DMS53 (cell line): Measurements from ENCODE around the gene KRT3.

Experiments used
- DNase-seq: peaks from one replicate; lab custom pipeline; 2025; lab: John Stamatoyannopoulos, UW

Gene KRT3

DNA sequence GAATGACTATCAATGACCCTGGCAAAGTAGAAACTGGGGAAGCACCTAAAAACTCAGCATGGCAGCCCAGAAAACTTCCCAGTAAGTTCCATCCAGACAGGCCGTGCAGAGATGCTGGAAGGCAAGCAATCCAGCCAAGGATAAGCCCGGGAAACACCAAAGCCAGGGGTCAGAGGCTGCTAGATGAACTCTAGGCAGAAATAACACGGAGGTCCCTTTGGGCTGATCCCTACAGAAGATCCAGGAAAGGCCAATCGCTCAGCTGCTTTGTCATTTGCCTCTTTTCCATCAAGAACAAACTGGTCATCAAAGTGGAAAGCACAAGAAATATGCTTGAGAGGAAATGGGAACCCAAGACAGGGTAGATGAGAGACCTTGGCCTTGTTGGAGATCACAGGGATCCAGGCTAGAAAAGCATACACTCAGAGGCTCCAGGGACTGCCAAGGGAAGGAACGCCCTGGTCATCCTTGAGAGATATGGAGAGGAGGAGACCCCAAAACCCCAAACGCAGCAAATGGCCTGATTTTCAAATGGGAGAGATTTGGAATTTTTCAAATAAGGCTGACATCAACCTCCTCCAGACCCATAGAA, 31.7 kb upstream of the KRT3 start:
- DNase-seq: no peak

DNA sequence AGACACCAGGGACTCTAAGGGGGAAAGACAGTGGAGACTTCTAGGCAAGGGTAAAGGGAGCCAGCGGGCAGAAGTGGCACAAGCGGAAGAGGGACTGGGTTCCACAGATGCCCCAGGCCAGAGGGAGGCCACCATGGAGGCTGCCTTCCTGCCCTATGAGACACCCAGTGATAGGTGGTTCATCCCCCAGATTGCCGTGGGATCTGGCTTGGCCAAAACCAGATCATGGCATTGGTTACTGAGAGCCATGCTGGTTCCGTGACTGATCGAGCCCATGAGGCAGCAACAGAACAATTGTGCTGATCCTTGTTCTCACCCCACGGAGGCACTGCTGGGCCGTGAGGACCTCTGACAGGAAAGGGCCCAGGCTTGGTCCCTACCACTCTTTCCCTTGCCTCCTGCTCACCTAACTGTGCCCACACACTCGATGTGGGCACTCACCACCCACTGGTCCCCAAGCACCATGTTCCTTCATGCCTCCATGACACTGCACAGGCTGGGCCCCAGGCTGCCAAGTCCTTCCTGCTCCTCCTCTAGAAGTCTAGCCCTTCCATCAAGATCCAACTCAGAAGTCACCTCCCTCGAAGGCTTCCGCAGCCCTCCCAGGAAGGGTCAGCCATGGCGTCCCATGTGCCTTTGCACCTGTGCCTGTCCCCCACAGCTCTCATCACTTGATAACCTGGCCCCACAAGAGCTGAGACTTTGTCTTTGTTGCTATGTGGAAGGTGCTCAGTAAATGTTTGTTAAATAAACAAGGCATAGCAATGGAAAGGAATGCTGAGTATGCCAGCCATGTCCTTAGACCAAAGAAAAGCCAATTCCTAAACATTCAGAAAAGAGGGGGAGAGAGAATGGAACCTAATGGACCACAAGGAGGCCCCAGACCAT, 30.9 kb upstream of the KRT3 start:
- DNase-seq: no peak

DNA sequence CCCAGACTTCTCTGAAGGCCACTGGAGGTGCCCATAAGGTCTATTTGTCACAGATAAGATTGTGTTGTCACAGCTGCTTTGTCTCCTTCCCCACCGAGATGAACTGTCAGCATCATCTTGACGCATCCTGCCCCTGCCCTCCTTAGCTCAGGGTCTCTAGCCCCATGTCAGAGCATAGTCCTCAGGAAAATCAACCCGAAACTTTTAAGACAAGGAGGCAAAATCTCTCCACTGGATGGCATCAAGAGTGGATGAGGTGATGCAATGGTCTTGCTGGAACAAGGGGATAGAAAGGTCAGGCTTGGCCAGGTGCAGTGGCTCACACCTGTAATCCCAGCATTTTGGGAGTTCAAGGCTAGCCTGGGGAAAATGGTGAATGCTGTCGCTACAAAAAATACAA, 30.0 kb upstream of the KRT3 start:
- no peak for DNase-seq

DNA sequence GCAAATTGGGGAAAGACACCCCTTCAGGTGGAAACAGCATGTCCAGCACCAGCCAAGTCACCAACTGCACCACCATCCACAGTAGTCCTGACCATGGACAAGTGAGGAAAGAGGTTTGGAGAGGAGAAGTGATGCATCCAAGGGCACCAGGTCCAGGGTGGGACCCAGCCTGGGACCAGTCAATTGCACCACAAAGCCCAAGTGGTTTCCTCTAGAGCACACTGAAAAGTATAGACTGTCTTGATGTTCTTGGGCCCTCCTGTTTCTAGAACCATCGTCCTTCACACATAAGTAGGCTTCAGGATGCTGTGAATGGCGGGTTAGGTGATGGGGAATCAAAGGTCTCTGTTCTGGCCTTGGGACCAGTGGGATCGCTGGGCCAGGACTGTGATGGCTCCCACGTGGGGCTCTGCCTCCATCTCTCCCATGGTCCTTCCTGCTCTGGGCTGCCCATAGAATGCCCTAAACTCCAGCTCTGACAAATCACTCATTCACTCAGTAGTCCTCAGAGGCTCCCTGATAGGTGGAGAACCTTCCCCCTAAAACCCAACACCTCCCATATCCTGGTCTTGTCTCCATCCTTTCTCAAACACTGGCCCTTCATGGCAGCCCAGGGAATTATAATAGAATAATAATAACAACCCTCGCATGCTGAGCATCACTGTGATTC, 29.0 kb upstream of the KRT3 start:
- DNase-seq: no peak

DNA sequence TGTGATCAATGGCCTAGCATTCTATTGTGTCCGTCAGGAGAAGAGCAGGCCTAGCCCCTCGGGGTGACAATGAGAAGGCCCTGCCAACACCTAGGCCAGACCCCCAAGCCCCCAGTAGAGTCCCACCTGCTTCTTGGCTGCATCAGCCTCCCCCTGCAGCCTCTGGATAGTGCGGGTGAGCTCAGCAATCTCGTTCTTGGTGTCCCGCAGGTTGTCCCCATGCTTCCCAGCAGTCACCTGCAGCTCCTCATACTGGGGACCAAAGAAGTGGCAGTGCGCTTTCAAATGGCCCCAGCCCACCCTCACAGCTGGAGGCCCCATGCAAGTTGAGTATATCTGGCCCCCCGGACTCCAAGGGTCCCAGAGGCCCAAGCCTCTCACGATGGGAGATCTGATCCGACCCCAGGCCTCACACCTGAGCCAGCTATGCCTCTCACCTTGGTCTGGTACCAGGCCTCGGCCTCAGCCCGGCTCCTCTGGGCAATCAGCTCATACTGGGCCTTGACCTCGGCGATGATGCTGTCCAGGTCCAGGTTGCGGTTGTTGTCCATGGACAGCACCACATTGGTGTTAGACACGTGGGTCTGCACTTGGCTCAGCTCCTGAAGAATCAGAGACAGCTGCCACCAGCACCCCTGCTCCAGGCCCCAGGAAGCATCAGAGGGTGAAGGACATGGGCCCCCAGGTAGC, 28.0 kb upstream of the KRT3 start:
- no peak for DNase-seq

DNA sequence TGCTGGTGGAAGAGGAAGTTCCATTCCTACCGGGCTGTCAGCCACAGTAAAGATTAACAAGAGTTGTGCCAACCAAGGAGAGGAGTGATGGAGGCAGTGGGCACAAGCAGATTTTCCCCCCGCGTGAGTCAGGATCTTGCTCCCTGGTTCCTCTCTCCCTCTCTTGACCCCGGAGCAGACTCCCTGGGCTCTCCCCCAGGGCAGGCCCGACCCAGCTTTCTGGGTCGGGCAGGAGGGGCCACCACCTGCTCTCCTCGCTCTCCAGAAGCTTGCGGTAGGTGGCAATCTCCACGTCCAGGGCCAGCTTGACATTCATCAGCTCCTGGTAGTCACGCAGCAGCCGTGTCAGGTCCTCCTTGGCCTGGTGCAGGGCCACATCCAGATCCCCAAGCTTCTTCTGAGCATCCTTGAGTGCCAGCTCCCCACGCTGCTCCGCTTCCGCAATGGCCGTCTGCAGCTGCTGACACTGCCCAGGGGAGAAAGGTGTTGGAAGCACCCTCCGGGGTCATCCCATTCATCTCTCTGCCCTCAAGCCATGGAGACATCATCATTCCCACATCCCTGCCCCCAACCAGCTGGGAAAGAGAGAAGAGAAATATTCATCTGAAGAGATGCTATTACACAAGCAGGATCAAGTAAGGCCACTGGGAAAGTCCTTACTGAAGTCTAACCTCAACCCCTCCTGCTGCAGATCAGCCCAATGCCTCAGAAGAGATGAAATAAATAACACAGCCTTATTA, 27.0 kb upstream of the KRT3 start:
- no peak for DNase-seq

DNA sequence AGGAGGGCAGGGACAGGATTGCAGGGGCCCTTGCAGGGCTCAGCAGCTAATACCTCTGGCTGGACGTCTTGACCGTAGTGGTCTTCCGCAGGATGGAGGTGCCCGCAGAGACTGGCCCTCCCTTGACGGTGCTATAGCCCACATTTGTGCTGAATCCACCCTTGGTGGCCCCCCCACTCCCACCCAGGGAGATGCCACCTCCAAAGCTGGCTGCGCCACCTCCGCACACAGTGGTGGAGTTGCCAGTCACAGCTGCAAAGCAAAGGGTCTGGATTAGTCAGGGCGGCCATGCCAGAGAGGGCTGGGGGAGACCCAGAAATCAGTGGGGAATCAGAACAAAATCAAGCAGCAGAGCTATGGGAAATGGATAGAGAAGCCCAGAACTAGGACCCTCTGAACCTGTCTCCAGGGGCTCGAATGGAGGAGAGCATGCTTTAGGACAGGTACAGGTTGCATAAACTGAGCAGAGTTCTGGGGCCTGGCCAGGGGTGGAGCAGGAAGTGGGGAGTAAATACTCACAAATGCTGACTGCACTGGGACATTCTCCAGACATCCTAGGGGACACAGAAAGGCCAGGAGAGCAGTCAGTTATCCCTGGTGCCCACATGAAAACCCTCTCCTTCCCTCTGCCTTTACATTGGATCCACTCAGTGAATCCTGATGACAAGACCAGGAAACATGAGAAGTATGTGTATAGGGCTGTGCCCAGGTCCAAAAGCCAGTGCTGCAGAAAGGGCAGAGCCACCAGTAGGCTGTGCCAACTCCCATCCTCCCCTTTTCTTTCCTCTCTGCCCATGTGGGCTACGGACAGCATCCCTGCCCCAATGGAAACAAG, 26.1 kb upstream of the KRT3 start:
- no peak for DNase-seq

DNA sequence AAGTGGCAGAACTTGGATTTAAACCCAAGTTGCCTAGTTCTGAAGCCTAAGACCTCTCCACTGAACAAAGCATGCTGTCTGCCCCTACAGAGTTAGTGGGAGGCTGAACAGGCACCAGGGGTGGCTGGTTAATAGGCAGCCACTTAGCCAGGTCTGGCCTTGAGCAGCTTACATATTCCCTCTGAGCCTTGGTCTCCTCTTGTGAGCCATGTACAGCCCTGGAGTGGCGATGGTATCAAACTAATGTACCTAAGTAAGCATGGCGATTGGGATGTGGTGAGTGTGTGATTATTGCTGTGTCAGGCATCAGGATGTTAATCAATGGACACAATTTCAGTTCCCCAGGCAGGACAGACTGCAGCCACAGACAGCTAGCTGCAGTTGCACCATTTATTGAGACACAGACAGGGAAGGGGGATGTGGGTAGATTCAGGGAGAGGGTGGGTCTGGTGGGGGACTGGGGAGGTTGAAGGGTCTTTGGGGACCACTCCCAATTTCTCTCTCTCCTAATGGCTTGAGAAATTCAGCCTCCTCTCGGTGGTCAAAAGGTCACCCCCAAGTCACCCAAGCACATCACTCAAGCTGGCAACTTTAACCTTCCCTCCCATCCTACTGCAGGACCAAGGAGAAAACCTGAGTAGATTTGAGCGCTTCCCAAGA, 25.3 kb upstream of the KRT3 start:
- DNase-seq: no peak

DNA sequence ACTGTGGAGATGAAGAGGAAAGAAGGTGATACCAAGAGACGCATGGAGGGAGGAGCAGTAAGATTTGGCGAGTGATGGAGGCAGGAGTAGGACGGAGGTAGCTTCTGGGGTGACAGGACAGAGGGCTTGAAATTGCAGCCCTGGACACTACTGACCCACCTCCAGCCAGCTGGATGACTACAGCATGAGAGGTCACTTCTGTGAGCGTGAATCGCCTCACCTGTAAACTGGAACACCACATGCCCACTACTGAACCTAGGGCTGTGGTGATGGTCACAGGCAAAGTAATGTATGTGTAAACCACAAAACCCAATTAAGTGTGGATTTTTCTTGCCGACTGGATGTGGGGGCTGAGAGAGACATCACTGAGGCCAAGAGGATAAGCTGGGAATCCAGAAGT, 24.6 kb upstream of the KRT3 start:
- no peak for DNase-seq

DNA sequence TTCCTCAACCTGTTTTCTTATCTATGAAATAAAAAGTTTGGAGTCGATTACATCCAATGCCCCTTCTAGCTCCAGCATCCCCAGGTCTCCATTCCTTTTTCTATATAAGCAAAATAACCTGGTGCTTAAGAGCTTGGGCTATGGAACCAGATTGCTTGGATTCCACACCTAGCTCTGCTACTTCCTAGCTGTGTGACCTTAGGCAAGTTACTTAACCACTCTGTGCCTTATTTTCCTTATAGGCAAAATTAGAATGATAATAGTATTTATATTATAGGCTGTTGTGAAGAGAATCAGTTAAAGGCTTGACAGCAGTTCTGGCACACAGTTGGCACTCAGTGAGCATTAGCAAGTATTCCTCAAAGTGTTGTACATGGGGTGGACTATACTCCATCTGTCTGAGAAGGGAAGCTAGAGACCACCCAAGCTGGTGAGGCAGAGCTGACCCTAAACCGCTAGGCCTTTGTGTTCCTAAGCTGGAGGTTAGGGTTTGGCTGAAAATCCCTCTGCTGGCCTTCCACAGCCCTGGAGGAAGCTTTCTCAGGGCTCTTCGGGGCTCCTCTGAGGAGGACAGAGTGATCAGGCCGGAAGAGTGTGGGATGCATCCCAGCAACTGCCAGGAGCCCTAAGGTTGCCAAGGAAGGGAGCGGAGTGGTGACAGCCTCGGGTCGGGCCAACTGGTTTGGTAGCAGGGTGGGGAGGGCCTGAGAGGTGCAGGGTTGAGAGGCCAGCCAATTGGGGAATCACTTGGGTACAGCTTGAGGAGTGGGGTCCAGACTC, 24.0 kb upstream of the KRT3 start:
- DNase-seq: no peak

DNA sequence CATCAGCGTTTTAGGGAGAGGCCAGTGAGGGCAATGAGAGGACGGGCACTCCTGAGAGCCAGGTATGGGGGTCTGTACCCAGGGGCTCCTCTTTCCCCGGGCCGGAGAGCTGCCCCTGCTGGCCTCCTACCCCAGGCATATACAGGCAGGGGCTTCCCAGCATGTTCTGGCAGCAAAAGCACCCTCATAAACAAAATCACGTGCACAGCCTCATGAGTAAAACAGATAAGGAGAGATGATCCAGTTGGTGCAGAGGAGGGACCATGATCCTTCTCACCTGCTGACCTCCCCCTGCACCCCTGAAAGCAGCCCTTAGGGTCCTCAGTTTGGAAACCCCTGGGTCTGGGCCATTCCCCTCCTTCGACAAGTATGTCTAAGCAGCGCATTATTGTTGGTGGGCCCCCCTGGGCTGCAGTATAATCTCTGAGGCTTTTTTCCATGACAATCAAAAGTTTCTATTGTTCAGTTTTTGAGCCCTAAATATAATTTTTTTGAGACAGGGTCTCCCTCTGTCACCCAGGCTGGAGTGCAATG, 23.0 kb upstream of the KRT3 start:
- DNase-seq: no peak

DNA sequence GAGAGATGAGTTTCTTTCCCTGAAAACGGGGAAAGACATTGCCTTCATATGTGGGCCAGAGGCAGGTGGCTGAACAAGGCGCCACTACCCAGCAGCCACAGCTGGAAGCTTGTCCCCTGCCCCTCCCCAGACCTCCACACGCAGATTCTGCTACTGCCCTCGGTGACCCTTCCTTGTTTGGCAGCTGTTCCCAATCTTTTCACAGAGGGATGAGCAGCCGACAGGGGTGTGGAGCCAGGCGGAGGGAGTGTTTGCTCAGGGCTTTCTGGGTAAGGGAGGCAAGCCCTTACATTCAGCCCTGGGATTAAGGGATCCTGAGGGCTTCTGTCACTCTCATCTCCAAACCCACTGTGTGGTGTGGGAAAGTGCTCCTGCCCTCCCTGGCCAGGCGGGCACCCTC, 22.5 kb upstream of the KRT3 start:
- no peak for DNase-seq

DNA sequence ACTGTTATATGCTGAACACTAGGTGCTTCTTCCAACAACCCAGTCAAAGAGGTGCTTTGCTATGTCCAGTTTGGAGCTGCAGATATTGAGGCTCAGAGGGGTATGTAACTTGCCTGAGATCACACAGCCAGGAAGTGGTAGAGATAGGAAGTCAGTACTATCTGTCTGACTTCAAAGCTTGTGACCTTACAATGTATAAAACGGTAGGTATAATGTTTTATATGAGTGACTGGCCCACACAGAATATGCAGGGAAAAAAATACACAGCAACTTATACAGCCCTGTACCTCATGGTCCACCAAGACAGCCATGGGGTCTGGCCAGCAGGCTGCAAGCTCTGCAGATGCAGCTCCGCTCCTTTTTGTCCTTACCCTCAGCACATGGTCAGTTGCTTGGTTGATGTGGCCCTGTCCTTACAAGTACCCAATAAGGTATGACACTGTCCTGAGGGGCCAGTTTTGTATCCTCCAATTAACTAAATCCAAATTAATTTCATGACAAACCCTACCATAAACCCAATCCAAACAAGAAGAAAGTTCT, 21.9 kb upstream of the KRT3 start:
- DNase-seq: no peak

DNA sequence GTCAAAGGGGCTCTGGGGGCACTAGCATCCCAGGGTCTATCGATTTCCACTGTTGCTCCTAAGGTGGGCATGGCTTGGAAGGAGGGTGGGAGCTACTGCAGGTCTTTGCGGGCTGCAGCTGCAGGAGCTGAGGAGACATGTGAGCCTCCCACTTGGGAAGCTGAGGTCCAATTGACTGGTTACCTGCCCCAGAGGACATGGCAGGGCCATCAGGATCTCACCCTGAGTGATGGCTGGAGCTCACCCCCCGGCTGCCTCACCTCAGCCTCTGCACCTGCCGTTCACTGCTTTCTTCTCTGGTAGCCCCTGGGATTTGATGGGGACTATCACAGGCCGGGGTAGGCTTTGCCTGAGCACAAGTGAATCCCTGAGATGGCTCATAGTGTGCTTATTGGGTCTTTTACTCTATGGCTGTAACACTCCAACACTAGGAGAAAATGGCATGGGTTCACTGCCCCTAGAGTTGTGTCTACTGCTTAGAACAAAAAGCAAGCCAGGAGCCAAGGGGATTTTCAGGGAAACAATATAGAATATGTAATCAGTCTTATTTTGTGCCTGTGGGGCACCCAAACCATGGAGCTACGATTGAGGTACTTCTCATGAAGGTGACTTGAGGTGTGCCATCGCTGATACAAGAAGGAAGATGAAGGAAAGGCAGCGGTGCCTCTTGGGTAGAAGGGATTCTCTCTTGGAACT, 21.2 kb upstream of the KRT3 start:
- DNase-seq: no peak

DNA sequence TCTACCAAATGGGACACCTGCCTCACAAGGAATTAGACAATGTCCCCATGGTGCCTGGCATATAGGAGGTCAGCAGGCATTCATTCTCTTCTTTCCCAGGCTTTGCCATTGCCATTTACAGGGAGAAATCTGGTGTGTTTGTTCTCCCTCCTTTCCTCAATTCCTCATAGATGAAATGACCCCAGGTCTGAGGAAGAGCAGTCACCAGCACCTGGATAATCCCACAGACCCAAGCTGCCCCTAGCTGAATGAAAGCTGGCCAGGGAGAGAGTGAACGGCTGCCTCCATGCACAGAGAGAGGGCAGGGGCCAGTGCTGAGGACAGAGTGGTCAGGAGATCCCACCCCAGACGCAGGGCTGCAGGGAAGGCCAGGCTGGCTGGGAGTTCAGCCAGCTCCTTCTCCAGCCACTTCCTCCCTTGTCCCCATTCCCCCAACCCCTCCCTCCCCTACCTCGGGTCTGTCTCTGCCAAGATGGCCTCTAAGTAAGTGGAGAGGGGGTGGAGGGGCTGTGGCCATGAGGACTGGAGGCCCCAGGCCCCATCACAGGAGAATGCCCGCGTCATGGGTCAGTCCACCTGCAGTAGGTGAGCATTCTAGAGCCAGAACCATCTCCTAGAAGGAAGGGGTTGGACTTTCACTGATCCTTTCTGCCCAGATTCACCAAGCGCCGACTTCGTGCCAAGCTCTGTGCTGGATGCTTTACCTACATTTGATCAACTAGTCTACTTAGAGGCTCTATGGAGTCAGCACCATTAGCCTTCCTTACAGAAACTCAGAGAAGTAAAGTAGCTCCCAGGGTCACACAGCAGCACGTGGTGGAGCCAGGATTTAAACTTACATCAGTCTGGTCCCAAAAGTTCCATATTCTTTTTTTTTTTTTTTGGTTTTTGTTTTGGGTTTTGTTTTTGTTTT, 20.0 kb upstream of the KRT3 start:
- DNase-seq: no peak

DNA sequence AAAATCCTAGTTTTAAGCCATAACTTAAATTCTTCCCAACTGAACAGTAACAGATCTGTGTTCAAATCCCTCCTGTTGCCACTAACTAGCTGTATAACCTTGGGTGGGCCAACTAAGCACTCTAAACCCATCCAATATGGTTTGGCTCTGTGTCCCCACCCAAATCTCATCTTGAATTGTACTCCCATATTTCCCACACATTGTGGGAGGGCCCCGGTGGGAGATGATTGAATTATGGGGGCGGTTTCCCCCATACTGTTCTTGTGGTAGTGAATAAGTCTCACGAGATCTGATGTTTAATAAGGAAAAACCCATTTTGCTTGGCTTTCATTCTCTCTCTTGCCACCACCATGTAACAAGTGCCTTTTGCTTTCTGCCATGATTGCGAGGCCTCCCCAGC, 19.2 kb upstream of the KRT3 start:
- no peak for DNase-seq

DNA sequence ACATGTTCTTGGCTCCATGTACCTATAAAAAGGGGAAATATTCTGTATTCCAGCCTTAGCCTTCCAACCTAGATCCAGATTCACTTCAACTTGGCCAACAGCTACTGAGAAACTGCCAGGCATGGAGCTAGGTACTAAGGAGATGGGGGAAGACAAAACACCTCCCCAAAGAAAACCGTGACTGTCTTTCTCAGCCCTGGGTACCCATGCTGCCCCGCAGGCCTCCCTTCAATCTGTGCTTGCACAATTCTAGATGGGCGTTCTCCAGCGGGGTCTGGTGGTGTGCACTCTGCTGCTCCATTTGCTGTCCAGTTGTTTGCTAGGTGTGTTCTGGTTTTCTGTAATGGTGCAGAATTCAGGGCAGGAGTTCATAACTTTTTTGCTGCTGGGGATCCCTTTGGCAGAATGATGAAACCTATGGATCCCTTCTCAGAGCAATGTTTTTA, 18.8 kb upstream of the KRT3 start:
- DNase-seq: no peak
